Measurements from ENCODE around the gene ASB13. TPM values are rescaled to one million over a fixed set of nuclear protein-coding genes. Genes with fewer than 3 reads are reported as not detected.

Gene ASB13
- total and polyA plus RNA-seq, 2 of the 13 experiments (the other 11 are each of a cell fraction or from before 2014, with no cell fraction given), result 9.3 to 15.4 TPM

- TF ChIP-seq ZNF274 (CRISPR knock-in tag; IDR thresholded peaks at IDR 0.05) (peak; percentile 96), TOPORS (CRISPR knock-in tag; IDR thresholded peaks at IDR 0.05) (peak; percentile 95), KMT2B (CRISPR knock-in tag; IDR thresholded peaks at IDR 0.05) (peak; percentile 93), ZNF317 (CRISPR knock-in tag; IDR thresholded peaks at IDR 0.05) (peak; percentile 90), ZNF652 (CRISPR knock-in tag; IDR thresholded peaks at IDR 0.05; ENCODE audit: borderline replicate concordance, low read depth) (peak; percentile 55), ZNF770 (CRISPR knock-in tag; IDR thresholded peaks at IDR 0.05) (peak; percentile 41), THAP8 (CRISPR knock-in tag; IDR thresholded peaks at IDR 0.05; ENCODE audit: borderline replicate concordance) (peak; percentile 95), PAX8 (CRISPR knock-in tag; IDR thresholded peaks at IDR 0.05; ENCODE audit: borderline replicate concordance) (no peak), ZSCAN22 (CRISPR knock-in tag; IDR thresholded peaks at IDR 0.05) (0 out of 2 replicates have a peak, but pooled peaks have one; percentile 43), MAZ (IDR thresholded peaks at IDR 0.05; ENCODE audit: borderline replicate concordance, low read depth, low read length) (no peak), MAZ (CRISPR knock-in tag; IDR thresholded peaks at IDR 0.05; ENCODE audit: low read depth) (peak; percentile 66; the same call in 1 of the 2 replicates), CENPT (CRISPR knock-in tag; IDR thresholded peaks at IDR 0.05; ENCODE audit: low read depth) (peak; percentile 81; the same call in 1 of the 2 replicates), ZNF44 (CRISPR knock-in tag; IDR thresholded peaks at IDR 0.05) (peak; percentile 91; the same call in 1 of the 2 replicates), POGZ (CRISPR knock-in tag; IDR thresholded peaks at IDR 0.05) (peak; percentile 97), ZNF484 (CRISPR knock-in tag; IDR thresholded peaks at IDR 0.05; ENCODE audit: borderline replicate concordance, low read depth) (no peak), ZNF432 (CRISPR knock-in tag; IDR thresholded peaks at IDR 0.05; ENCODE audit: borderline replicate concordance) (no peak), POLR2AphosphoS5 (IDR thresholded peaks at IDR 0.05; ENCODE audit: low read depth, low read length) (peak; percentile 46)
- TF ChIP-seq, protein P1, sequence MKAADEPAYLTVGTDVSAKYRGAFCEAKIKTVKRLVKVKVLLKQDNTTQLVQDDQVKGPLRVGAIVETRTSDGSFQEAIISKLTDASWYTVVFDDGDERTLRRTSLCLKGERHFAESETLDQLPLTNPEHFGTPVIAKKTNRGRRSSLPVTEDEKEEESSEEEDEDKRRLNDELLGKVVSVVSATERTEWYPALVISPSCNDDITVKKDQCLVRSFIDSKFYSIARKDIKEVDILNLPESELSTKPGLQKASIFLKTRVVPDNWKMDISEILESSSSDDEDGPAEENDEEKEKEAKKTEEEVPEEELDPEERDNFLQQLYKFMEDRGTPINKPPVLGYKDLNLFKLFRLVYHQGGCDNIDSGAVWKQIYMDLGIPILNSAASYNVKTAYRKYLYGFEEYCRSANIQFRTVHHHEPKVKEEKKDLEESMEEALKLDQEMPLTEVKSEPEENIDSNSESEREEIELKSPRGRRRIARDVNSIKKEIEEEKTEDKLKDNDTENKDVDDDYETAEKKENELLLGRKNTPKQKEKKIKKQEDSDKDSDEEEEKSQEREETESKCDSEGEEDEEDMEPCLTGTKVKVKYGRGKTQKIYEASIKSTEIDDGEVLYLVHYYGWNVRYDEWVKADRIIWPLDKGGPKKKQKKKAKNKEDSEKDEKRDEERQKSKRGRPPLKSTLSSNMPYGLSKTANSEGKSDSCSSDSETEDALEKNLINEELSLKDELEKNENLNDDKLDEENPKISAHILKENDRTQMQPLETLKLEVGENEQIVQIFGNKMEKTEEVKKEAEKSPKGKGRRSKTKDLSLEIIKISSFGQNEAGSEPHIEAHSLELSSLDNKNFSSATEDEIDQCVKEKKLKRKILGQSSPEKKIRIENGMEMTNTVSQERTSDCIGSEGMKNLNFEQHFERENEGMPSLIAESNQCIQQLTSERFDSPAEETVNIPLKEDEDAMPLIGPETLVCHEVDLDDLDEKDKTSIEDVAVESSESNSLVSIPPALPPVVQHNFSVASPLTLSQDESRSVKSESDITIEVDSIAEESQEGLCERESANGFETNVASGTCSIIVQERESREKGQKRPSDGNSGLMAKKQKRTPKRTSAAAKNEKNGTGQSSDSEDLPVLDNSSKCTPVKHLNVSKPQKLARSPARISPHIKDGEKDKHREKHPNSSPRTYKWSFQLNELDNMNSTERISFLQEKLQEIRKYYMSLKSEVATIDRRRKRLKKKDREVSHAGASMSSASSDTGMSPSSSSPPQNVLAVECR (CRISPR knock-in tag; IDR thresholded peaks at IDR 0.05; ENCODE audit: borderline replicate concordance), result peak; percentile 84
- TF ChIP-seq, protein P2, sequence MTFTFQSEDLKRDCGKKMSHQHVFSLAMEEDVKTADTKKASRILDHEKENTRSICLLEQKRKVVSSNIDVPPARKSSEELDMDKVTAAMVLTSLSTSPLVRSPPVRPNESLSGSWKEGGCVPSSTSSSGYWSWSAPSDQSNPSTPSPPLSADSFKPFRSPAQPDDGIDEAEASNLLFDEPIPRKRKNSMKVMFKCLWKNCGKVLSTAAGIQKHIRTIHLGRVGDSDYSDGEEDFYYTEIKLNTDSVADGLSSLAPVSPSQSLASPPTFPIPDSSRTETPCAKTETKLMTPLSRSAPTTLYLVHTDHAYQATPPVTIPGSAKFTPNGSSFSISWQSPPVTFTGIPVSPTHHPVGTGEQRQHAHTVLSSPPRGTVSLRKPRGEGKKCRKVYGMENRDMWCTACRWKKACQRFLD (CRISPR knock-in tag; IDR thresholded peaks at IDR 0.05; ENCODE audit: borderline replicate concordance), result peak; percentile 87; the same call in 1 of the 2 replicates
Observed at GRCh38 chr10:5684318-5684970, 18.0 kb upstream of the ASB13 start, which contains the start of gene TASOR2 (continued).
